ENCODE data around the gene S100G. TPM values are rescaled to one million over a fixed set of nuclear protein-coding genes. Genes with fewer than 3 reads are reported as not detected.
A peak's percentile ranks its signal among the peaks of the same experiment; 100 is the strongest.

The S100G gene
- total and polyA plus RNA-seq, 3 experiments from 2014 or later, result not detected

DNA sequence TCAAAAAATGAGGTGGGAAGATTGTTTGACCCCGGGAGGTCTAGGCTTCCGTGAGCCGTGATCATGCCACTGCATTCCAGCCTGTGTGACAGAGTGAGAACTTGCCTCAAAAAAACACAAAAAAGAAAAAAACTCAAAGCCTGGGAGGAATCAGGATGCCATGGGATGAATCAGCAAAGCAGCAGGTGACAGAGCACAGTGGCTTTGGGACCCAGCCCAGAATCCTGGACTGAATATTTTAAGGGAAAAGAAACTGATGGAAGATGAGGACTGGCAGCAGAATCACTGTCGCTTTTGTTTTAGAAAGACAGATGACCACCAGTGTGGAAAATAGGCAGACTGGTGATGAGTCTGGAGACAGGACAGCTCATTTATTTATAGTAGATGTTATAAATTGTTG is 16.6 kb downstream of the S100G start:
- Histone ChIP-seq H3K27ac (ENCODE audit: low read depth, low read length) (no peak overlapping the region), H3K9me3 (ENCODE audit: low read length) (no peaks in the 10 kb centered on the region), H3K36me3 (ENCODE audit: insufficient read depth, low read length) (no peaks in the 10 kb centered on the region), H3K27me3 (ENCODE audit: insufficient read depth, low read length, poor library complexity, severe bottlenecking) (no peaks in the 10 kb centered on the region), H3K4me1 (ENCODE audit: insufficient read depth, low read length) (no peaks in the 10 kb centered on the region), H3K4me3 (ENCODE audit: low read length) (no peak overlapping the region)
- DNase-seq, result no peak
- H3K4me3 Mint-ChIP-seq, result no peak overlapping the region
- H3K27ac Mint-ChIP-seq, result no peak overlapping the region
- POLR2A ChIA-PET, result no interaction called here
- H3K4me1 Mint-ChIP-seq, result no peaks in the 10 kb centered on the region
- no peaks in the 10 kb centered on the region for H3K27me3 Mint-ChIP-seq
- peaks cover 0 to 44% (median 11%) of the 10 kb centered on the region in 3 donors for H3K36me3 Mint-ChIP-seq
- CTCF ChIA-PET, result no interaction called here
- H3K9me3 Mint-ChIP-seq, result no peaks in the 10 kb centered on the region

DNA sequence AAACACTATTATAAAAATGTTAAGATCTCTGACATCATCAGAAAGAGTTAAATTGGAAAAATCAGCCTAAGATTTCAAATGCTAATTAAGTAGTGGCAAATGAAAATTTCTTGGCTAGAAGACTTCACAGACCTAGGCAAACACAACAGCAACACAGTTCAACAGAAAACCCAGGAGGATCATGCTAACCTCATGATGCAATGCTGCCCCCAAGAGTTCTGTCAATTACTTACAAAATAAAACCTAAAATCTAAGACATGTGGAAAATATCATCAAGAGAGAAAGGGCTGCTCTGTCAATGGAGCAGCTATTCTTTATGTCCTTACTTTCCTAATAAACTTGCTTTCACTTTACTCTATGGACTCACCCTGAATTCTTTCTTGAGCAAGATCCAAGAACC is 21.0 kb downstream of the S100G start:
- H3K9me3 Mint-ChIP-seq, result no peaks in the 10 kb centered on the region
- Histone ChIP-seq H3K4me1 (ENCODE audit: insufficient read depth, low read length) (no peaks in the 10 kb centered on the region), H3K27me3 (ENCODE audit: insufficient read depth, low read length, poor library complexity, severe bottlenecking) (no peaks in the 10 kb centered on the region), H3K36me3 (ENCODE audit: insufficient read depth, low read length) (no peaks in the 10 kb centered on the region), H3K27ac (ENCODE audit: low read depth, low read length) (no peak overlapping the region), H3K4me3 (ENCODE audit: low read length) (no peak overlapping the region), H3K9me3 (ENCODE audit: low read length) (no peaks in the 10 kb centered on the region)
- ChIA-PET CTCF (interaction anchor here (0.6 kb wide), 1 partner anchor 22 kb away, joined by 4 read pairs; no protein-coding TSS in a partner anchor), POLR2A (no interaction called here)
- no peaks in the 10 kb centered on the region for H3K4me1 Mint-ChIP-seq
- H3K27ac Mint-ChIP-seq, result no peak overlapping the region
- H3K27me3 Mint-ChIP-seq, result no peaks in the 10 kb centered on the region
- no peak overlapping the region for H3K4me3 Mint-ChIP-seq
- peaks cover 0 to 33% (median 5%) of the 10 kb centered on the region in 3 donors for H3K36me3 Mint-ChIP-seq
- DNase-seq, result peak in 2 of 5 donors; percentile 8 to 27

DNA sequence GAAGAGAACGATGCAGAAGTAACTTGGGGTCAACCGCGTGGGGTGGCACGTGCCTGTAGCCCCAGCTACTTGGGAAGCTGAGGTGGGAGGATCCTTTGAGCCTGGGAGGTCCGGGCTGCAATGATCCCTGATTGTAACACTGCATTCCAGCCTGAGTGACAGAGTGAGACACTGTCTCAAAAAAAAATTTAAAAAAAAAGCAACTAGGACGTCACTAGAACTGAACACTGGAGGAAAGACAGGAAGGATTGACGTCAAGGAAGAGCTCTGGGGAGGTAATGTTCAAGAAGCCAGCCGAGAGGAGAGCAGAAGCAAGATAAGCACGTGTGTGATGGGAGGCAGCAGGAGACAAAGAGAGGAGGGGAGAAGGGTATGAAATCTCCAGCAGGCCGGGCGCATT is 28.7 kb downstream of the S100G start:
- peaks cover 0 to 7% of the 10 kb centered on the region in 2 donors for H3K27me3 Mint-ChIP-seq
- CTCF ChIA-PET, result no interaction called here
- no peak overlapping the region for H3K27ac Mint-ChIP-seq
- H3K36me3 Mint-ChIP-seq, result peaks cover 0 to 44% (median 3%) of the 10 kb centered on the region in 3 donors
- Histone ChIP-seq H3K4me3 (ENCODE audit: low read length) (no peak overlapping the region), H3K36me3 (ENCODE audit: insufficient read depth, low read length) (no peaks in the 10 kb centered on the region), H3K9me3 (ENCODE audit: low read length) (no peaks in the 10 kb centered on the region), H3K4me1 (ENCODE audit: insufficient read depth, low read length) (no peaks in the 10 kb centered on the region), H3K27me3 (ENCODE audit: insufficient read depth, low read length, poor library complexity, severe bottlenecking) (no peaks in the 10 kb centered on the region), H3K27ac (ENCODE audit: low read depth, low read length) (no peak overlapping the region)
- POLR2A ChIA-PET, result no interaction called here
- DNase-seq, result no peak
- no peaks in the 10 kb centered on the region for H3K9me3 Mint-ChIP-seq
- no peak overlapping the region for H3K4me3 Mint-ChIP-seq
- H3K4me1 Mint-ChIP-seq, result no peaks in the 10 kb centered on the region

DNA sequence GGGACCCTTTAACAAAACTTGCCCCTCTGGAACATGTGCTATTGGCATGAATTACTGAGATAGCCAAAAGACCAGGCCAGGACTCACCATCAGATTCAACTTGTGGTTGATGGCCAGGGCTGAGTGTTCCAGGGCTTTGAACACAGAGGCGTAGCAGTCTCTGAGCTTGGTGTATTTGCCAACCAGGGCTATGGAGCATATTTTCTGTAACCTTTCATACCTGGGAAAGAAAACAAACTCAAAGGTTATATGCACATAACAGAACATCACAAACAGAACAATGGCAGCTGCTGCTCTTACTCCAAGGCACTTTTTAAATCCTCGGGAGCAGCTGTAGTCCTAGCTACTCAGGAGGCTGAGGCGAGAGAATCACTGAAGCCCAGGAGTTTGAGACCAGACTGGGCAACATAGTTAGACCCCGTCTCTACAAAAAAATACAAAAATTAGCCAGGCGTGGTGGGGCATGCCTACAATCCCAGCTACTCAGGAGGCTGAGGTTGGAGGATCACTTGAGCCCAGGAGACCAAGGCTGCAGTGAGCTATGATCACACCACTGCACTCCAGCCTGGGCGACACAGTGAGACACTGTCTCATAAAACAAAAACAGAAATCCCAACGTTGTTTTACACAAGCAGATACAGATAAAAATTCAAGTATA is 33.2 kb downstream of the S100G start:
- Histone ChIP-seq H3K4me1 (ENCODE audit: insufficient read depth, low read length) (no peaks in the 10 kb centered on the region), H3K36me3 (ENCODE audit: insufficient read depth, low read length) (no peaks in the 10 kb centered on the region), H3K27me3 (ENCODE audit: insufficient read depth, low read length, poor library complexity, severe bottlenecking) (no peaks in the 10 kb centered on the region), H3K9me3 (ENCODE audit: low read length) (no peaks in the 10 kb centered on the region), H3K27ac (ENCODE audit: low read depth, low read length) (no peak overlapping the region), H3K4me3 (ENCODE audit: low read length) (no peak overlapping the region)
- no peaks in the 10 kb centered on the region for H3K9me3 Mint-ChIP-seq
- no peak overlapping the region for H3K4me3 Mint-ChIP-seq
- POLR2A ChIA-PET, result no interaction called here
- CTCF ChIA-PET, result no interaction called here
- H3K36me3 Mint-ChIP-seq, result peaks cover 0 to 42% (median 0%) of the 10 kb centered on the region in 3 donors
- H3K27ac Mint-ChIP-seq, result no peak overlapping the region
- peaks cover 0 to 8% of the 10 kb centered on the region in 2 donors for H3K27me3 Mint-ChIP-seq
- DNase-seq, result no peak
- no peaks in the 10 kb centered on the region for H3K4me1 Mint-ChIP-seq

DNA sequence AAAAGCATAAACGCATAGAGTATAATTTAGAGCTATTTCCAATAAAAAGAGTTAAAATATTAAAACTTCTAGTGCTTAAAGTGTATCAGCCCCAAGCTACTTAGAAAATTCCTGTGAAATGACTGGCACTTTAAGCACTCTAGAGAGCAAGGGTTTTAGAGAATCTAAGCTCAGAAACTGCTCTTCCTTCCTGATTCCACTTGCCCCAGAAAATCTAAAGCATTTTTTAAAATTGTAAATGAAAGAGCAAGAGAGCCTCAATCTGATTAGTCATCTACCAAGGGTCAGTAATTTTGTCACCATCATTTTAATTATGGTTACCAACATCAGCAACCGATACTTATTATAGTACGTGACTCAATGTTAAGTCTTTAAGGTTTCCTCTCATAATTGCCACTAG is 37.6 kb downstream of the S100G start:
- Histone ChIP-seq H3K27ac (ENCODE audit: low read depth, low read length) (no peak overlapping the region), H3K4me3 (ENCODE audit: low read length) (no peak overlapping the region), H3K4me1 (ENCODE audit: insufficient read depth, low read length) (no peaks in the 10 kb centered on the region), H3K27me3 (ENCODE audit: insufficient read depth, low read length, poor library complexity, severe bottlenecking) (no peaks in the 10 kb centered on the region), H3K36me3 (ENCODE audit: insufficient read depth, low read length) (no peaks in the 10 kb centered on the region), H3K9me3 (ENCODE audit: low read length) (no peaks in the 10 kb centered on the region)
- CTCF ChIA-PET, result no interaction called here
- H3K9me3 Mint-ChIP-seq, result no peaks in the 10 kb centered on the region
- H3K4me3 Mint-ChIP-seq, result no peak overlapping the region
- peaks cover 0 to 43% (median 4%) of the 10 kb centered on the region in 3 donors for H3K36me3 Mint-ChIP-seq
- H3K4me1 Mint-ChIP-seq, result no peaks in the 10 kb centered on the region
- POLR2A ChIA-PET, result interaction anchor here (0.6 kb wide), 1 partner anchor 32 kb away, joined by 3 read pairs; the partner anchor contains the start of gene SYAP1
- H3K27me3 Mint-ChIP-seq, result peaks cover 0 to 3% of the 10 kb centered on the region in 2 donors
- H3K27ac Mint-ChIP-seq, result no peak overlapping the region
- no peak for DNase-seq

DNA sequence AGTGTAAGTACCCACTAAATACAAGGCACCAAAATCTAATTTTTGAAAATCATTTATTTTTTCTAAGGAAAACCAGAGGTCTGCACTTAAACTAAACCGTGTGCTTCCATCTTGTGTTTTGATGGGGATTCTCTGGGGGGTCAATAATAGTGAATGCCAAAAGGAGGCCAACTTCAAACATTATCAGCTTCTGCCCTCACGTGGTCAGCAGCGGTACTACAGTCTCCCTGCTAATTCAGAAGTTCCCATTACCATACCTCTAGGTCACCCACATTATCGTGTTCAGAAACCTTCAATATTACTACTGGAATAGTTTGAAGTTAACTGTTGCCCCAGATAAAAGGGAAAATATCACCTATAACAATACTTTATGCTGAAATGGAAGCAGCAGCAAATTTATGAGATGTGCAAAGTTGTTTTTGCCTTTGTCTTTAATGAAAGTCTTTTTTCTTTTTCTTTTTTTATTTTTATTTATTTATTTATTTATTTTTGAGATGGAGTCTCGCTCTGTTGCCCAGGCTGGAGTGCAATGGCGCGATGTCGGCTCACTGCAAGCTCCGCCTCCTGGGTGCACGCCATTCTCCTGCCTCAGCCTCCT is 45.2 kb downstream of the S100G start:
- no peaks in the 10 kb centered on the region for H3K4me1 ChIP-seq (ENCODE audit: insufficient read depth, low read length)
- no peaks in the 10 kb centered on the region for H3K9me3 ChIP-seq (ENCODE audit: low read length)
- H3K27me3 ChIP-seq (ENCODE audit: insufficient read depth, low read length, poor library complexity, severe bottlenecking), result no peaks in the 10 kb centered on the region
- peaks cover 0 to 4% of the 10 kb centered on the region in 2 donors for H3K27me3 Mint-ChIP-seq
- no peak overlapping the region for H3K27ac Mint-ChIP-seq
- no peak overlapping the region for H3K4me3 ChIP-seq (ENCODE audit: low read length)
- DNase-seq, result peak; percentile 30 to 53 (median 42)
- H3K4me3 Mint-ChIP-seq, result no peak overlapping the region
- no peaks in the 10 kb centered on the region for H3K36me3 ChIP-seq (ENCODE audit: insufficient read depth, low read length)
- H3K36me3 Mint-ChIP-seq, result peaks cover 0 to 35% (median 3%) of the 10 kb centered on the region in 3 donors
- H3K9me3 Mint-ChIP-seq, result no peaks in the 10 kb centered on the region
- H3K27ac ChIP-seq (ENCODE audit: low read depth, low read length), result no peak overlapping the region
- CTCF ChIA-PET, result interaction anchor here (1.4 to 1.6 kb wide), 2 partner anchors 14 to 1196 kb away, joined by 3 read pairs; no protein-coding TSS in a partner anchor
- POLR2A ChIA-PET, result no interaction called here
- H3K4me1 Mint-ChIP-seq, result peaks cover 0 to 2% (median 0%) of the 10 kb centered on the region in 3 donors

DNA sequence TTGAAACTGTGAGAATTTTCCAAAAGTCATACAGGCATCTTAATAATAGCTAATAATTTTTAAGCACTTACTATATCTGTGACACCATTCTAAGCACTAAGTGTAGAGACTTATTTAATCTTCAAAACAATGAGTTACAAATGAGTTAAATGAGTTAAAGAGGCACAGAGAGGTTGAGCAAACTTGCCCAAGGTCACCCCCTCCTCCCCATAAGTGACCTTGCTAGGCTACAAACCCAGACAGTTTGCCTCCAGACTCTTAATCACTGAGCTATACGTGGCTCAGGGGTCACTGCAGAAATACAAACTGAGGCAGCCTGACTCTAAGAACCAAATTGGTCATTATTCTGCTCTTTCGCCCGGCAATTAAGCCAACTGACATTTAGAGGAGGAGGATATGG is 47.0 kb downstream of the S100G start:
- H3K4me3 Mint-ChIP-seq, result no peak overlapping the region
- Histone ChIP-seq H3K4me3 (ENCODE audit: low read length) (no peak overlapping the region), H3K27me3 (ENCODE audit: insufficient read depth, low read length, poor library complexity, severe bottlenecking) (no peaks in the 10 kb centered on the region), H3K27ac (ENCODE audit: low read depth, low read length) (no peak overlapping the region), H3K4me1 (ENCODE audit: insufficient read depth, low read length) (no peaks in the 10 kb centered on the region), H3K9me3 (ENCODE audit: low read length) (no peaks in the 10 kb centered on the region), H3K36me3 (ENCODE audit: insufficient read depth, low read length) (no peaks in the 10 kb centered on the region)
- POLR2A ChIA-PET, result no interaction called here
- H3K4me1 Mint-ChIP-seq, result peaks cover 0 to 2% (median 0%) of the 10 kb centered on the region in 3 donors
- H3K9me3 Mint-ChIP-seq, result no peaks in the 10 kb centered on the region
- peaks cover 0 to 21% (median 0%) of the 10 kb centered on the region in 3 donors for H3K36me3 Mint-ChIP-seq
- DNase-seq, result no peak
- peak overlapping the region in 1 of 8 donors; percentile 46 for H3K27ac Mint-ChIP-seq
- H3K27me3 Mint-ChIP-seq, result peaks cover 0 to 4% of the 10 kb centered on the region in 2 donors
- CTCF ChIA-PET, result no interaction called here

DNA sequence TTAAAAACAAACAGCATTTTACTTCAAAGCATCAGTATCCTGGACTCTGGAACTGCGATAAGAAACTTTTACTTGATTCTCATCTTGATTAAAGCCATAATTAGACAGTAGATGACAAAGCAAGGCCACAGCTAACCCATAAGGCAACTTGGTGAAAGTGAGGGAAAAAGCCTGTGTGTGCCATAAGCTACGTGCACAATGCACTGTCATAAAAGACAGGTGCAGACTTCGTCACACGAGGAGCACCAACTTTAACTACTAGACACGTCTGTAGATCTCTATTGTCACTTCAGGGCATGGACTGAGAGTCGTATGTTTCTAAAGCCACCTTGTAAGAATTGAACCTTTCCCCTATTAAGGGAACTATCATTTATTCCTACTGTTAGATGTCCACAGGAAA is 49.4 kb downstream of the S100G start:
- POLR2A ChIA-PET, result no interaction called here
- H3K4me1 ChIP-seq (ENCODE audit: insufficient read depth, low read length), result no peaks in the 10 kb centered on the region
- peaks cover 0 to 13% (median 0%) of the 10 kb centered on the region in 3 donors for H3K36me3 Mint-ChIP-seq
- H3K27me3 Mint-ChIP-seq, result peaks cover 0 to 4% of the 10 kb centered on the region in 2 donors
- H3K9me3 Mint-ChIP-seq, result no peaks in the 10 kb centered on the region
- no peak overlapping the region for H3K27ac ChIP-seq (ENCODE audit: low read depth, low read length)
- no peaks in the 10 kb centered on the region for H3K27me3 ChIP-seq (ENCODE audit: insufficient read depth, low read length, poor library complexity, severe bottlenecking)
- H3K36me3 ChIP-seq (ENCODE audit: insufficient read depth, low read length), result no peaks in the 10 kb centered on the region
- peaks cover 0 to 2% (median 0%) of the 10 kb centered on the region in 3 donors for H3K4me1 Mint-ChIP-seq
- CTCF ChIA-PET, result interaction anchor here (1.0 kb wide), 1 partner anchor 254 kb away, joined by 3 read pairs; no protein-coding TSS in a partner anchor
- no peak overlapping the region for H3K4me3 Mint-ChIP-seq
- H3K4me3 ChIP-seq (ENCODE audit: low read length), result no peak overlapping the region
- H3K9me3 ChIP-seq (ENCODE audit: low read length), result no peaks in the 10 kb centered on the region
- no peak for DNase-seq
- H3K27ac Mint-ChIP-seq, result no peak overlapping the region
